PC-9 (cell line): ENCODE measurements around the gene TBC1D22A. TPM values are rescaled to one million over a fixed set of nuclear protein-coding genes. Genes with fewer than 3 reads are reported as not detected.

Experiments used
- BruUV-seq: library from RNA; stranded (reverse); fragments of 400-500 nt; replicated peaks from 2 replicates; lab custom pipeline; 2021; lab: Mats Ljungman, UMichigan
- CTCF ChIA-PET: fragments of 300-600 bp; sonication (Branson Sonifier 250); formaldehyde crosslinking; loops from one replicate; lab custom pipeline; 2022; ENCODE audit warnings: antibody characterized with exemption; lab: Charles Lee
- POLR2A ChIA-PET: fragments of 300-600 bp; sonication (Branson Sonifier 250); formaldehyde crosslinking; loops from one replicate; lab custom pipeline; 2022; ENCODE audit warnings: antibody characterized with exemption; ENCODE audit not compliant: unreplicated experiment; lab: Charles Lee
- DNase-seq, 2 experiments: peaks; one replicate each; pipeline versions ENCODE4 v3.0.0 to v3.0.0-alpha.2; 2015 to 2022; ENCODE audit warnings: mixed read lengths in 1 of 2
- H2AFZ ChIP-seq: fragments of 200-600 bp; sonication (generic); 2 replicates; pipeline ENCODE4 v1.8.1; 2017; ENCODE audit warnings: antibody characterized with exemption
- H3F3A ChIP-seq: fragments of 200-600 bp; sonication (generic); 2 replicates; pipeline ENCODE4 v1.8.1; 2017; ENCODE audit warnings: antibody characterized with exemption, mild to moderate bottlenecking, low read depth; ENCODE audit not compliant: insufficient read depth
- H3K27ac ChIP-seq: fragments of 200-600 bp; sonication (generic); 2 replicates; pipeline ENCODE4 v1.6.1; 2016; ENCODE audit warnings: mixed run types
- H3K27me3 ChIP-seq: fragments of 200-600 bp; sonication (generic); 2 replicates; pipeline ENCODE4 v1.6.1; 2016; ENCODE audit warnings: low read depth, mixed run types; ENCODE audit not compliant: insufficient read depth
- H3K36me3 ChIP-seq: fragments of 200-600 bp; sonication (generic); 2 replicates; pipeline ENCODE4 v1.6.1; 2016; ENCODE audit warnings: low read depth, mixed run types
- H3K4me1 ChIP-seq: fragments of 200-600 bp; sonication (generic); replicated peaks from 2 replicates; pipeline ENCODE4 v1.6.1; 2016; ENCODE audit warnings: mixed run types; ENCODE audit not compliant: insufficient read depth
- H3K4me2 ChIP-seq: fragments of 200-600 bp; sonication (generic); 2 replicates; pipeline ENCODE4 v1.6.1; 2017; ENCODE audit warnings: mixed run types
- H3K4me3 ChIP-seq: fragments of 200-600 bp; sonication (generic); 2 replicates; pipeline ENCODE4 v1.6.1; 2016; ENCODE audit warnings: mixed run types
- H3K79me2 ChIP-seq: fragments of 200-600 bp; sonication (generic); 2 replicates; pipeline ENCODE4 v1.6.1; 2017; ENCODE audit warnings: low read depth, mixed run types
- H3K9me2 ChIP-seq: fragments of 200-600 bp; sonication (generic); 2 replicates; pipeline ENCODE4 v1.8.1; 2017; ENCODE audit warnings: mild to moderate bottlenecking; ENCODE audit not compliant: insufficient read depth
- H3K9me3 ChIP-seq: fragments of 200-600 bp; sonication (generic); 2 replicates; pipeline ENCODE4 v1.8.1; 2016; ENCODE audit warnings: low read depth; ENCODE audit not compliant: insufficient read depth
- H4K20me1 ChIP-seq: fragments of 200-600 bp; sonication (generic); 2 replicates; pipeline ENCODE4 v1.8.1; 2017; ENCODE audit not compliant: insufficient read depth
- CTCF ChIP-seq: fragments of 200-600 bp; sonication (generic); conservative IDR thresholded peaks from 2 replicates; pipeline ENCODE4 v1.6.1; 2017; ENCODE audit warnings: mixed run types, antibody characterized with exemption, mild to moderate bottlenecking, moderate library complexity
- EZH2 ChIP-seq: fragments of 200-600 bp; sonication (generic); IDR thresholded peaks from 2 replicates; pipeline ENCODE4 v1.8.0; 2017; ENCODE audit warnings: antibody characterized with exemption, low read depth
- intact Hi-C: fragments of 100-400 bp; cut with micrococcal nuclease; formaldehyde crosslinking; loops from one replicate; pipeline ENCODE4 v1.10.0; 2022; ENCODE audit not compliant: unreplicated experiment
- total RNA-seq: library from RNA; stranded (reverse); gene quantifications from 2 replicates; pipeline ENCODE4 v1.2.3, GENCODE V29; 2021

The TBC1D22A gene
- total RNA-seq, 1 experiment from 2014 or later = 40.3 TPM

GRCh38 chr22:46852771-46853170, 90.3 kb downstream of the TBC1D22A start:
- Histone ChIP-seq H3K27ac (no peak overlapping the region), H3K79me2 (peaks cover 14% of the 10 kb centered on the region; the same call in 1 of the 2 replicates), H3K4me3 (no peak overlapping the region), H3K4me1 (no peaks in the 10 kb centered on the region), H4K20me1 (peaks cover 74% of the 10 kb centered on the region), H3K4me2 (no peak overlapping the region), H3F3A (no peaks in the 10 kb centered on the region), H3K36me3 (no peaks in the 10 kb centered on the region), H3K9me2 (no peaks in the 10 kb centered on the region), H3K9me3 (no peaks in the 10 kb centered on the region), H3K27me3 (no peaks in the 10 kb centered on the region), H2AFZ (no peak overlapping the region)
- CTCF ChIA-PET = no interaction called here
- POLR2A ChIA-PET = no interaction called here
- peak in 1 of 2 experiments; percentile 19 for DNase-seq
- no TSS peak for BruUV-seq
- no peak for TF ChIP-seq CTCF
- no peak for TF ChIP-seq EZH2
- intact Hi-C loops = no loop called here

- Histone ChIP-seq H3K4me3 (no peak overlapping the region), H3K27me3 (no peaks in the 10 kb centered on the region), H4K20me1 (peaks cover 70% of the 10 kb centered on the region), H3K27ac (no peak overlapping the region), H3K4me2 (no peak overlapping the region), H3K9me3 (no peaks in the 10 kb centered on the region), H3K36me3 (no peaks in the 10 kb centered on the region), H2AFZ (no peak overlapping the region), H3K9me2 (no peaks in the 10 kb centered on the region), H3K4me1 (no peaks in the 10 kb centered on the region), H3F3A (no peaks in the 10 kb centered on the region), H3K79me2 (0 out of 2 replicates have a peak, but pooled peaks cover 14% of the 10 kb centered on the region)
- intact Hi-C loops = no loop called here
- DNase-seq = peak in 1 of 2 experiments; percentile 25
- ChIA-PET POLR2A (no interaction called here), CTCF (no interaction called here)
- BruUV-seq = no TSS peak
- no peak for TF ChIP-seq EZH2
- no peak for TF ChIP-seq CTCF
These were observed 90.7 kb downstream of the TBC1D22A start for GRCh38 chr22:46853191-46853590.

GRCh38 chr22:46854125-46854870, 91.8 kb downstream of the TBC1D22A start:
- H2AFZ ChIP-seq = no peak overlapping the region
- no peak overlapping the region for H3K4me3 ChIP-seq
- intact Hi-C loops = no loop called here
- no peaks in the 10 kb centered on the region for H3K9me3 ChIP-seq
- TF ChIP-seq EZH2 (no peak), CTCF (no peak)
- H3K9me2 ChIP-seq = no peaks in the 10 kb centered on the region
- BruUV-seq = no TSS peak
- POLR2A ChIA-PET = interaction anchor here (0.7 kb wide), 1 partner anchor 44 kb away, joined by 3 read pairs; no protein-coding TSS in a partner anchor
- CTCF ChIA-PET = interaction anchor here (0.7 kb wide), 1 partner anchor 9 kb away, joined by 6 read pairs; no protein-coding TSS in a partner anchor
- peak in 1 of 2 experiments; percentile 28 for DNase-seq
- 0 out of 2 replicates have a peak, but pooled peaks cover 10% of the 10 kb centered on the region for H3K79me2 ChIP-seq
- H3K27me3 ChIP-seq = no peaks in the 10 kb centered on the region
- no peak overlapping the region for H3K27ac ChIP-seq
- no peaks in the 10 kb centered on the region for H3F3A ChIP-seq
- H4K20me1 ChIP-seq = peaks cover 59% of the 10 kb centered on the region
- H3K4me1 ChIP-seq = no peaks in the 10 kb centered on the region
- H3K4me2 ChIP-seq = no peak overlapping the region
- no peaks in the 10 kb centered on the region for H3K36me3 ChIP-seq
